Parathyroid adenoma (tissue), 2 donors: ENCODE measurements around the gene ITGA2B.

Experiments used
- H2AFZ ChIP-seq: fragments of 300-600 bp; sonication (generic); one replicate; pipeline ENCODE4 v1.7.0; 2017; ENCODE audit warnings: antibody characterized with exemption, mild to moderate bottlenecking
- H3K27ac ChIP-seq: fragments of 300-600 bp; sonication (generic); one replicate; pipeline ENCODE4 v1.7.0; 2017
- H3K27me3 ChIP-seq: fragments of 300-600 bp; sonication (generic); one replicate; pipeline ENCODE4 v1.7.0; 2017; ENCODE audit warnings: low read length; ENCODE audit not compliant: control insufficient read depth, insufficient read depth
- H3K36me3 ChIP-seq: fragments of 300-600 bp; sonication (generic); one replicate; pipeline ENCODE4 v1.7.0; 2017; ENCODE audit warnings: low read length; ENCODE audit not compliant: control insufficient read depth, insufficient read depth
- H3K4me1 ChIP-seq: fragments of 300-600 bp; sonication (generic); one replicate; pipeline ENCODE4 v1.7.0; 2017; ENCODE audit warnings: control low read depth
- H3K4me2 ChIP-seq: fragments of 300-600 bp; sonication (generic); one replicate; pipeline ENCODE4 v1.7.0; 2017; ENCODE audit warnings: low read length
- H3K4me3 ChIP-seq: fragments of 300-600 bp; sonication (generic); one replicate; pipeline ENCODE4 v1.7.0; 2017; ENCODE audit warnings: low read depth, low read length
- H3K79me2 ChIP-seq: fragments of 300-600 bp; sonication (generic); one replicate; pipeline ENCODE4 v1.7.0; 2017; ENCODE audit warnings: control low read depth
- H3K9ac ChIP-seq: fragments of 300-600 bp; sonication (generic); one replicate; pipeline ENCODE4 v1.7.0; 2017; ENCODE audit warnings: mild to moderate bottlenecking
- H3K9me3 ChIP-seq: fragments of 300-600 bp; sonication (generic); one replicate; pipeline ENCODE4 v1.7.0; 2017; ENCODE audit warnings: low read length; ENCODE audit not compliant: control insufficient read depth
- TF ChIP-seq, protein P1 (sequence below): fragments of 300-600 bp; sonication (generic); IDR thresholded peaks from one replicate; pipeline ENCODE4 v1.7.0; 2017; ENCODE audit warnings: antibody characterized with exemption, mild to moderate bottlenecking
- donor health status: primary hyperparathyroidism.

ITGA2B gene

DNA sequence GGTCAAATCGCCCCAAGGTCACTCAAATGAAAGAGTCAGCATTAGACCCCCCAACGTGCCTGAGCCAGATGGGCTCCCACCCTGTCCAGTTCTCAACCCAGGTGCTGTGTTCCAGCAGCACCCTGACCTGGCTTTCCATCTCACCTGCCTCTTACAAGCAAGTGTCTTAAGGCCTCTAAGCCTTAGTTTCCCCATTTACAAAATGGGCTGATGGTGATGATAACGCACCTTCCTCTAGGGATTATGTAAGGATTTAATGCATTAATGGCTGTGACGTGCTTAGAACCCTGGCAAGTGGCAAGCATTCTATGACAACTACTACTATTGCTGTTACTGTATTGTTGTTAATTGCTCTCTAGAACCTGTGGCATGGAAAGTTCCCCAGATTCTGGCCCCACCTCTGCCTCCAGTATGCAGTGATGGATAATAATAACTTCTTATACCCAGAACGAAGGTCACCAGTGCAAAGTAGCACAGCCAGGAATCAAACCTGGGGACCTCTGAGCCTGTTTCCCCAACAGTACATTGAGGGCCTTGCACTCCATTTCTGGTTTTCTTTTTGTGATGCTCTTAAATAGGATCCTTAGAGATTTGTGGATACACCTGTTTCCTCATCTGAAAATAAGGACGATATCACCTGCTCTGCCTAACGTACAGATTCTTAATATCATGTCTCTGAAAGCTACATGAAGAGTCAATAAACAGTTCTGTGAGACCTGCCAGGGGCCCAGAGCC is 61.6 kb downstream of the ITGA2B start:
- Histone ChIP-seq H3K36me3 (no peaks in the 10 kb centered on the region), H2AFZ (peak overlapping the region; percentile 45), H3K4me1 (peaks cover 11% of the 10 kb centered on the region), H3K27me3 (no peaks in the 10 kb centered on the region), H3K27ac (no peak overlapping the region), H3K9me3 (no peaks in the 10 kb centered on the region), H3K4me2 (no peak overlapping the region), H3K4me3 (no peak overlapping the region), H3K9ac (no peak overlapping the region), H3K79me2 (peaks cover 9% of the 10 kb centered on the region)
- TF ChIP-seq, protein P1, sequence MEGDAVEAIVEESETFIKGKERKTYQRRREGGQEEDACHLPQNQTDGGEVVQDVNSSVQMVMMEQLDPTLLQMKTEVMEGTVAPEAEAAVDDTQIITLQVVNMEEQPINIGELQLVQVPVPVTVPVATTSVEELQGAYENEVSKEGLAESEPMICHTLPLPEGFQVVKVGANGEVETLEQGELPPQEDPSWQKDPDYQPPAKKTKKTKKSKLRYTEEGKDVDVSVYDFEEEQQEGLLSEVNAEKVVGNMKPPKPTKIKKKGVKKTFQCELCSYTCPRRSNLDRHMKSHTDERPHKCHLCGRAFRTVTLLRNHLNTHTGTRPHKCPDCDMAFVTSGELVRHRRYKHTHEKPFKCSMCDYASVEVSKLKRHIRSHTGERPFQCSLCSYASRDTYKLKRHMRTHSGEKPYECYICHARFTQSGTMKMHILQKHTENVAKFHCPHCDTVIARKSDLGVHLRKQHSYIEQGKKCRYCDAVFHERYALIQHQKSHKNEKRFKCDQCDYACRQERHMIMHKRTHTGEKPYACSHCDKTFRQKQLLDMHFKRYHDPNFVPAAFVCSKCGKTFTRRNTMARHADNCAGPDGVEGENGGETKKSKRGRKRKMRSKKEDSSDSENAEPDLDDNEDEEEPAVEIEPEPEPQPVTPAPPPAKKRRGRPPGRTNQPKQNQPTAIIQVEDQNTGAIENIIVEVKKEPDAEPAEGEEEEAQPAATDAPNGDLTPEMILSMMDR = no peak

DNA sequence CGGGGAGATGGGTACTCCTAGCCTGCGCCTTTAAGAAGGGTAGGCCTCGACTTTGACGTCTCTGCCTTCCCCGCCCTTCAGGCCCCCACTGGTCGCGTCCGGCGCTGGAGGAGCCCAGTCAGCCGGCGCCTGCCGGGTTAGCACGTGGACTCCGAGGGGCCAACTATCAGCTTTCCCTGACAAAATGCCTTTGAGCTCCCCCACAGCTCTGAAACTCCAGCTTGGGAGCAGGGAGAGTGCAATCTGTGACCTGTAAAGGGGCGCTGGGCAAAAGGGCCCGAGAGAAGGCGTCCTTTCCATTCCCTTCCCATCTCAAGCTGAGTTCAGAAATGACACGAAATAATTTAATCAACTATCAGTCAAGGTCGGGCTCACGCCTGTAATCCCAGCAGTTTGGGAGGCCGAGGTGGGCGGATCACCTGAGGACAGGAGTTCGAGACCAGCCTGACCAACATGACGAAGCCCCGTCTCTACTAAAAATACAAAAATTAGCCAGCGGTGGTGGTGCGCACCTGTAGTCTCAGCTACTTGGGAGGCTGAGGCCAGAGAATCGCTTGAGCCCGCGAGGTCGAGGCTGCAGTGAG is 62.5 kb downstream of the ITGA2B start:
- Histone ChIP-seq H2AFZ (peak overlapping the region; percentile 61), H3K9me3 (no peaks in the 10 kb centered on the region), H3K4me2 (peak overlapping the region; percentile 3), H3K4me3 (peak overlapping the region; percentile 3), H3K79me2 (peaks cover 9% of the 10 kb centered on the region), H3K36me3 (no peaks in the 10 kb centered on the region), H3K27me3 (no peaks in the 10 kb centered on the region), H3K9ac (no peak overlapping the region), H3K4me1 (peaks cover 11% of the 10 kb centered on the region), H3K27ac (no peak overlapping the region)
- TF ChIP-seq, protein P1 = no peak

GRCh38 chr17:44324571-44325275 is 64.7 kb downstream of the ITGA2B start, which contains the start of gene SLC25A39:
Gene SLC25A39 (minus strand): TSS chr17:44324823. CDS start chr17:44323562, 1,261 bp downstream.
- Histone ChIP-seq H3K27me3 (no peaks in the 10 kb centered on the region), H3K27ac (peak within 1 kb of the TSS; percentile 90), H2AFZ (peak within 1 kb of the TSS; percentile 78), H3K9me3 (no peaks in the 10 kb centered on the region), H3K79me2 (peaks cover 9% of the 10 kb centered on the region), H3K4me3 (peak within 1 kb of the TSS; percentile 96), H3K4me1 (peaks cover 9% of the 10 kb centered on the region), H3K9ac (peak within 1 kb of the TSS; percentile 38), H3K4me2 (peak within 1 kb of the TSS; percentile 96), H3K36me3 (no peaks in the 10 kb centered on the region)
- TF ChIP-seq, protein P1 = no peak

DNA sequence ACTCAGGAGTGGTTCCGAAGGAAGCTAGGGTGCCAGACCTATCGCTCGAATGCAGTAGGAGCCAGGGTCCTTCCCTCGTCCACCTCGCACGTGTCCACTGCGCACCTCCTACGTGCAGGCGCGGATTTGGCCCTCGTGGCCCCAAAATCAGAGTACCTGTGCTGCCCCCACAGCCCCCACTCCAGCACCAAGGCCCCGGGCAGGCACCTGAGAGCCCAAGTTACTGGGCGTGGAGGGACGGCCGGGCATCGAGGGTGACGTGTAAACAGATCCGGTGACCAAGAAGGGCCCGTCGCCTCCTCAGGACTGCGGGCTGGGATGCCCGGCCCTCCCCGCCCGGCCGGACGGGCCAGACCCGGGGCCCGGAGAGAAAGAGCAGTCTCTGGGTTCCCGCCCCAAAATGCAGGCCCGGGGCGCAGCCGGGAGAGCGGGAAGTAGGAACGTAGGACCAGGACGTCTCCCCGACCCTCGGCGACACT is 65.3 kb downstream of the ITGA2B start:
- peak overlapping the region; percentile 90 for H3K27ac ChIP-seq
- H3K79me2 ChIP-seq = peaks cover 9% of the 10 kb centered on the region
- no peaks in the 10 kb centered on the region for H3K36me3 ChIP-seq
- H3K9me3 ChIP-seq = no peaks in the 10 kb centered on the region
- H3K4me2 ChIP-seq = peak overlapping the region; percentile 92
- peaks cover 9% of the 10 kb centered on the region for H3K4me1 ChIP-seq
- H2AFZ ChIP-seq = peak overlapping the region; percentile 78
- peak overlapping the region; percentile 38 for H3K9ac ChIP-seq
- TF ChIP-seq, protein P1 = no peak
- H3K4me3 ChIP-seq = peak overlapping the region; percentile 96
- H3K27me3 ChIP-seq = no peaks in the 10 kb centered on the region
